B cell (primary cell): Measurements from ENCODE around the gene DENND1C. TPM values are rescaled to one million over a fixed set of nuclear protein-coding genes. Genes with fewer than 3 reads are reported as not detected.

ENCODE experiments used
- ATAC-seq: fragments of 200-7000 bp; cut with Tn5 transposase; one replicate; pipeline ENCODE4 v1.10.0; 2021; ENCODE audit warnings: low read depth, mild to moderate bottlenecking, moderate number of reproducible peaks, moderate library complexity
- CTCF ChIA-PET: fragments of 350-600 bp; sonication (Branson Sonifier 250); formaldehyde crosslinking; loops from one replicate; lab custom pipeline; 2021; ENCODE audit warnings: antibody characterized with exemption, inconsistent platforms; lab: Charles Lee
- POLR2A ChIA-PET: fragments of 350-600 bp; sonication (Branson Sonifier 250); formaldehyde crosslinking; loops from one replicate; lab custom pipeline; 2021; ENCODE audit warnings: antibody characterized with exemption; lab: Charles Lee
- DNase-seq: peaks from one replicate; pipeline ENCODE4 v3.0.0; 2013
- H2AFZ ChIP-seq: 2 replicates; pipeline ENCODE4 v1.6.1; 2012; ENCODE audit warnings: mild to moderate bottlenecking, low read depth, low read length; ENCODE audit not compliant: insufficient read depth, poor library complexity, severe bottlenecking
- H3K27ac ChIP-seq, 2 donors: 1 replicate in 1 of 2; 2 replicates in 1 of 2; pipeline ENCODE4 v1.5.1; 2012 to 2013; ENCODE audit warnings: low read length in 2 of 2, mild to moderate bottlenecking in 2 of 2, moderate library complexity in 1 of 2
- H3K27me3 ChIP-seq, 4 experiments: fragments of 200-600 bp in 1 of 4; sonication (generic) in 1 of 4; replicated peaks in 1 of 4; 1 replicate in 2 of 4; 2 replicates in 2 of 4; pipeline versions ENCODE4 v1.6.1 to v1.7.0; 2013 to 2016; ENCODE audit warnings: low read length in 3 of 4, mild to moderate bottlenecking in 2 of 4, mixed read lengths in 1 of 4, moderate library complexity in 1 of 4; ENCODE audit not compliant: insufficient read depth in 4 of 4, control insufficient read depth in 3 of 4; ENCODE audit errors: control extremely low read depth in 1 of 4
- H3K36me3 ChIP-seq, 2 experiments: replicated peaks in 1 of 2; 1 replicate in 1 of 2; 2 replicates in 1 of 2; pipeline versions ENCODE4 v1.6.1 to v1.7.1; 2013; ENCODE audit warnings: low read length in 1 of 2; ENCODE audit not compliant: insufficient read depth in 2 of 2, control insufficient read depth in 1 of 2; ENCODE audit errors: control extremely low read depth in 1 of 2, extremely low read depth in 1 of 2
- H3K4me1 ChIP-seq, 2 donors: fragments of 200-600 bp in 1 of 2; sonication (generic) in 1 of 2; 1 replicate in 1 of 2; 2 replicates in 1 of 2; pipeline versions ENCODE4 v1.5.1 to v1.6.1; 2013 to 2017; ENCODE audit warnings: low read length in 2 of 2; ENCODE audit not compliant: control insufficient read depth in 2 of 2, insufficient read depth in 2 of 2
- H3K4me2 ChIP-seq: replicated peaks from 2 replicates; pipeline ENCODE3; 2012; ENCODE audit warnings: mild to moderate bottlenecking, low read depth, low read length; ENCODE audit not compliant: poor library complexity, severe bottlenecking
- H3K4me3 ChIP-seq, 5 experiments: fragments of 200-600 bp in 1 of 5; sonication (generic) in 1 of 5; 1 replicate in 3 of 5; 2 replicates in 2 of 5; pipeline versions ENCODE4 v1.5.1 to v1.7.0; 2011 to 2016; ENCODE audit warnings: low read length in 4 of 5, mild to moderate bottlenecking in 4 of 5, low read depth in 2 of 5, control low read depth in 1 of 5, moderate library complexity in 1 of 5; ENCODE audit not compliant: insufficient read depth in 1 of 5; ENCODE audit errors: control extremely low read depth in 1 of 5, extremely low read depth in 1 of 5
- H3K79me2 ChIP-seq: fragments of 200-600 bp; sonication (generic); one replicate; pipeline ENCODE4 v1.6.0; 2016; ENCODE audit warnings: low read length; ENCODE audit not compliant: control insufficient read depth, insufficient read depth
- H3K9ac ChIP-seq: fragments of 200-600 bp; sonication (generic); 2 replicates; pipeline ENCODE4 v1.6.1; 2017; ENCODE audit warnings: mild to moderate bottlenecking, low read length, moderate library complexity
- H3K9me3 ChIP-seq, 3 donors: one replicate each; pipeline versions ENCODE4 v1.6.1 to v1.7.1; 2013; ENCODE audit warnings: low read length in 2 of 3; ENCODE audit not compliant: control insufficient read depth in 2 of 3, insufficient read depth in 1 of 3; ENCODE audit errors: control extremely low read depth in 1 of 3
- H4K20me1 ChIP-seq: 2 replicates; pipeline ENCODE4 v1.6.0; 2012; ENCODE audit warnings: mild to moderate bottlenecking, low read length; ENCODE audit not compliant: insufficient read depth, control insufficient read depth, poor library complexity, severe bottlenecking
- H3K27ac Mint-ChIP-seq: one replicate; pipeline ENCODE4 v1.8.0; 2021; ENCODE audit warnings: mixed read lengths
- H3K27me3 Mint-ChIP-seq: one replicate; pipeline ENCODE4 v1.8.0; 2021; ENCODE audit warnings: mixed read lengths
- H3K4me1 Mint-ChIP-seq: one replicate; pipeline ENCODE4 v1.8.0; 2021; ENCODE audit warnings: mixed read lengths
- H3K4me3 Mint-ChIP-seq: one replicate; pipeline ENCODE4 v1.8.0; 2021; ENCODE audit warnings: mixed read lengths
- H3K9me3 Mint-ChIP-seq: one replicate; pipeline ENCODE4 v1.8.0; 2022; ENCODE audit warnings: mixed read lengths; ENCODE audit not compliant: insufficient read depth
- EZH2 ChIP-seq: IDR thresholded peaks from 2 replicates; pipeline ENCODE4 v1.6.1; 2012; ENCODE audit warnings: borderline replicate concordance, low read depth, mild to moderate bottlenecking, moderate library complexity, low read length; ENCODE audit not compliant: insufficient read depth, poor library complexity, severe bottlenecking
- WGBS: methylation state at CpG from one replicate; pipeline ENCODE4 v1.1.5; 2013; ENCODE audit warnings: missing lambda C conversion rate; ENCODE audit not compliant: insufficient coverage; 5-methylcytosine and 5-hydroxymethylcytosine counted together
- intact Hi-C: fragments of 100-400 bp; cut with micrococcal nuclease; formaldehyde crosslinking; loops from one replicate; pipeline ENCODE4 v1.10.0; 2022
- polyA plus RNA-seq: library from polyadenylated mRNA; depleted of rRNA; stranded (reverse); fragments of >200 nt; gene quantifications from 2 replicates; pipeline ENCODE4 v1.2.3, GENCODE V29; 2012
- total RNA-seq, 2 donors: library from RNA; stranded (reverse); fragments of 120-200 nt in 1 of 2; gene quantifications; 1 replicate in 1 of 2; 2 replicates in 1 of 2; pipeline versions ENCODE4 v1.2.3 to v1.2.4, GENCODE V29; 2013 to 2022
- TF ChIP-seq, protein P1 (sequence below): fragments of 200-600 bp; IDR thresholded peaks from one replicate; pipeline ENCODE4 v1.8.0; 2022; ENCODE audit warnings: antibody characterized with exemption, mild to moderate bottlenecking

DENND1C gene
- total and polyA plus RNA-seq, 2 donors (not counting 1 experiment from before 2014, with no cell fraction given): 119 to 132 TPM

DNA sequence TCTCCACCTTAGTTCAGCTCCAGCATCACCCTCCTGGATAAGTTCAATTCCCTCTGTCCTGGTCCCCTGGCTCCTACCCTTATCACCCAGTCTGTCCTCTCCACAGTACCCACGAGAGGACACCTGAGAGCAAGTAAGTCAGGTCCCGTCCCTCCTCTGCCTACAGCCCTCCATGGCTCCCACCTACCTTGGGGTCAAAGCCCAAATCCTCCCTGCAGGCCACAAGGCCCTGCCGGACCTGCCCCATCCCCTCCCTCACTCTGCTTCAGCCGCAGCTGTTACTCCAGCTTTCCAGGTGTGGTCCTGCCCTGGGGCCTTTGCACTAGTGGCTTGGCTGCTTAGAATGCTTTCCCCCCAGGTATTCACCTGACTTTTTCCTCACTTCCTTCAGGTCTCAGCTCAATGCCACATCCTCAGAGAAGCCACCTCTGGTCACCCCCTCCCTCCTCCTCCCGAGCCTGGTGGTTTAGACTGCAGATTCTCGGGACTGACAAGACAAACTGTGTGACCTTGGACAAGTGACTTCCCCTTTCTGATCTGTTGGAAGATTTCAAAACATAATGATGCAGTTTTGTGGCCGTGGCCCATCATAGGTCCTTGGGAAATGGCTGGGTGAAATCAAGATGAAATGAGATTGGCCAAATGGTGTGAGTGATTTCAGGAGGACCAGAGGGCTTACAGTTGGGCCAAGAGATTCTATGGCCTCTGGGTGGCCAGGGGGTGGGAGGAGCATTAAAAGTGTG lies 16.9 kb upstream of the DENND1C start:
- WGBS: 86% methylated on average over 5 of the region's 7 CpGs
- ChIA-PET CTCF (no interaction called here), POLR2A (interaction anchor here (0.7 kb wide), 2 partner anchors 520 to 744 kb away, joined by 3 to 4 read pairs; no protein-coding TSS in a partner anchor)
- no peak overlapping the region for H3K27ac Mint-ChIP-seq
- no peak overlapping the region for H3K4me3 ChIP-seq
- TF ChIP-seq EZH2: no peak
- TF ChIP-seq, protein P1, sequence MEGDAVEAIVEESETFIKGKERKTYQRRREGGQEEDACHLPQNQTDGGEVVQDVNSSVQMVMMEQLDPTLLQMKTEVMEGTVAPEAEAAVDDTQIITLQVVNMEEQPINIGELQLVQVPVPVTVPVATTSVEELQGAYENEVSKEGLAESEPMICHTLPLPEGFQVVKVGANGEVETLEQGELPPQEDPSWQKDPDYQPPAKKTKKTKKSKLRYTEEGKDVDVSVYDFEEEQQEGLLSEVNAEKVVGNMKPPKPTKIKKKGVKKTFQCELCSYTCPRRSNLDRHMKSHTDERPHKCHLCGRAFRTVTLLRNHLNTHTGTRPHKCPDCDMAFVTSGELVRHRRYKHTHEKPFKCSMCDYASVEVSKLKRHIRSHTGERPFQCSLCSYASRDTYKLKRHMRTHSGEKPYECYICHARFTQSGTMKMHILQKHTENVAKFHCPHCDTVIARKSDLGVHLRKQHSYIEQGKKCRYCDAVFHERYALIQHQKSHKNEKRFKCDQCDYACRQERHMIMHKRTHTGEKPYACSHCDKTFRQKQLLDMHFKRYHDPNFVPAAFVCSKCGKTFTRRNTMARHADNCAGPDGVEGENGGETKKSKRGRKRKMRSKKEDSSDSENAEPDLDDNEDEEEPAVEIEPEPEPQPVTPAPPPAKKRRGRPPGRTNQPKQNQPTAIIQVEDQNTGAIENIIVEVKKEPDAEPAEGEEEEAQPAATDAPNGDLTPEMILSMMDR: no peak
- DNase-seq (no peak), ATAC-seq (no peak)
- H3K9me3 Mint-ChIP-seq: no peaks in the 10 kb centered on the region
- H3K4me2 ChIP-seq: no peak overlapping the region
- H3K27me3 ChIP-seq: peaks cover 0 to 17% (median 3%) of the 10 kb centered on the region in 4 experiments
- H3K9me3 ChIP-seq: peaks cover 0 to 2% (median 0%) of the 10 kb centered on the region in 3 donors
- no peaks in the 10 kb centered on the region for H4K20me1 ChIP-seq
- intact Hi-C loops: no loop called here
- H3K79me2 ChIP-seq: no peaks in the 10 kb centered on the region
- H3K36me3 ChIP-seq: no peaks in the 10 kb centered on the region
- H3K27me3 Mint-ChIP-seq: peaks cover 3% of the 10 kb centered on the region
- peak overlapping the region; percentile 34 for H3K4me3 Mint-ChIP-seq
- H3K4me1 ChIP-seq: peaks cover 13 to 16% of the 10 kb centered on the region in 2 donors
- no peak overlapping the region for H2AFZ ChIP-seq
- no peak overlapping the region for H3K27ac ChIP-seq
- peaks cover 12% of the 10 kb centered on the region for H3K4me1 Mint-ChIP-seq
- H3K9ac ChIP-seq: no peak overlapping the region

DNA sequence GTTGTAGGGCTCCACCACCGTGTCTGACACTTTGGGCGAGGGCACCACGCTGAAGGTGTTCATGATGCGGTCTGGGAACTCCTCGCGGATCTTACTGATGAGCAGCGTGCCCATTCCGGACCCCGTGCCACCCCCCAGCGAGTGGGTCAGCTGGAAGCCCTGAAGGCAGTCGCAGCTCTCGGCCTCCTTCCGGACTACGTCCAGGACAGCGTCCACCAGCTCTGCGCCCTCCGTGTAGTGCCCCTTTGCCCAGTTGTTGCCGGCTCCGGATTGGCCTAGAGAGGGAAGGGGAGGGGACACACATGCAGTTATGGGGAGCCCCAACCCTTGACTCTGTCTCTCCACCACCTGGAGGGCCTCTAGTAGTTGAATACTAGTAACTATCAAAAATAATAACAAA lies 14.4 kb upstream of the DENND1C start:
- intact Hi-C loops: no loop called here
- Mint-ChIP-seq H3K4me1 (no peaks in the 10 kb centered on the region), H3K27me3 (no peaks in the 10 kb centered on the region), H3K27ac (no peak overlapping the region), H3K4me3 (no peak overlapping the region), H3K9me3 (peaks cover 2% of the 10 kb centered on the region)
- Histone ChIP-seq H3K9ac (no peak overlapping the region), H3K4me1 (no peaks in the 10 kb centered on the region), H3K9me3 (peaks cover 0 to 4% (median 3%) of the 10 kb centered on the region in 3 donors), H3K4me2 (no peak overlapping the region), H2AFZ (no peak overlapping the region), H3K4me3 (no peak overlapping the region), H3K79me2 (no peaks in the 10 kb centered on the region), H3K36me3 (no peaks in the 10 kb centered on the region), H3K27me3 (peaks cover 0 to 2% (median 0%) of the 10 kb centered on the region in 4 experiments), H4K20me1 (no peaks in the 10 kb centered on the region), H3K27ac (no peak overlapping the region)
- ATAC-seq (no peak), DNase-seq (no peak)
- ChIA-PET POLR2A (interaction anchor here (0.6 kb wide), 1 partner anchor 39 kb away, joined by 5 read pairs; no protein-coding TSS in a partner anchor), CTCF (no interaction called here)
- 95% methylated on average over 10 of the region's 19 CpGs for WGBS
- TF ChIP-seq, protein P1: no peak
- no peak for TF ChIP-seq EZH2
